ENCODE measurements around the gene PPP1R11.

DNA sequence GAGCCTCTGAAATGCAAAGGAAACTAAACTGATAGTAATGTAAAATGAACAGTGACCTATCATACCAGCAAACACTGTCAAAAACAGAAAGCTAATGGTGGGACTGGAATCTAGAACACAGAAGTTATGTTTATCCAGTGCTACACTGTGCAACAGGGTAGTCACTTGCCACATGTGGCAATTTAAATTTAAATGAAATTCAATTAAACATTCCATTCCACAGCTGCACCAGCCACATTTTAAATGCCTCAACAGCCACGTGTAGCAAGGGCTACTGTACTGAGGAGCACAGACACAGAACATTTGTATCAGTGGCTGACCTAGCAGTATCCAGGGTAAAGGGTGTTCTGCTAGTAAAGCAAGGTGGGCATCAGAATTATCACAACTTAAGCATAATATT, 11.5 kb upstream of the PPP1R11 start:
- TF ChIP-seq, protein P1, sequence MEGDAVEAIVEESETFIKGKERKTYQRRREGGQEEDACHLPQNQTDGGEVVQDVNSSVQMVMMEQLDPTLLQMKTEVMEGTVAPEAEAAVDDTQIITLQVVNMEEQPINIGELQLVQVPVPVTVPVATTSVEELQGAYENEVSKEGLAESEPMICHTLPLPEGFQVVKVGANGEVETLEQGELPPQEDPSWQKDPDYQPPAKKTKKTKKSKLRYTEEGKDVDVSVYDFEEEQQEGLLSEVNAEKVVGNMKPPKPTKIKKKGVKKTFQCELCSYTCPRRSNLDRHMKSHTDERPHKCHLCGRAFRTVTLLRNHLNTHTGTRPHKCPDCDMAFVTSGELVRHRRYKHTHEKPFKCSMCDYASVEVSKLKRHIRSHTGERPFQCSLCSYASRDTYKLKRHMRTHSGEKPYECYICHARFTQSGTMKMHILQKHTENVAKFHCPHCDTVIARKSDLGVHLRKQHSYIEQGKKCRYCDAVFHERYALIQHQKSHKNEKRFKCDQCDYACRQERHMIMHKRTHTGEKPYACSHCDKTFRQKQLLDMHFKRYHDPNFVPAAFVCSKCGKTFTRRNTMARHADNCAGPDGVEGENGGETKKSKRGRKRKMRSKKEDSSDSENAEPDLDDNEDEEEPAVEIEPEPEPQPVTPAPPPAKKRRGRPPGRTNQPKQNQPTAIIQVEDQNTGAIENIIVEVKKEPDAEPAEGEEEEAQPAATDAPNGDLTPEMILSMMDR (conservative IDR thresholded peaks at IDR 0.05; ENCODE audit: low read depth, low read length): no peak
- no peak for TF ChIP-seq EZH2 (IDR thresholded peaks at IDR 0.05; ENCODE audit: low read length, unreplicated experiment)

Data from PC-3 (cell line).